ENCODE results near the gene MAX. TPM values are rescaled to one million over a fixed set of nuclear protein-coding genes. Genes with fewer than 3 reads are reported as not detected.

Gene MAX
- 32.9 and 48.2 TPM in 2 replicates for total RNA-seq

GRCh38 chr14:65102441-65103149, at the start of gene MAX:
TSS of gene MAX (minus strand) at chr14:65102517. CDS start at chr14:65102339, 178 bp downstream.

Other genes starting within 250 kb of the MAX start
- under 0.01 and 0.06 TPM in 2 replicates for gene SPTB, start 222.6 kb downstream of the MAX start, total RNA-seq
- 27.8 and 34.7 TPM in 2 replicates for gene CHURC1, start 188.1 kb downstream of the MAX start, total RNA-seq
- not detected in 2 replicates for gene GPX2, start 159.8 kb downstream of the MAX start, total RNA-seq
- 4.0 and 11.5 TPM in 2 replicates for gene RAB15, start 130.2 kb downstream of the MAX start, total RNA-seq
- 5.0 and 10.5 TPM in 2 replicates for gene FNTB, start 115.6 kb downstream of the MAX start, total RNA-seq